ENCODE results near the gene DMPK. TPM values are rescaled to one million over a fixed set of nuclear protein-coding genes. Genes with fewer than 3 reads are reported as not detected.

Gene DMPK
- total RNA-seq, 2 donors from 2014 or later: 212 to 227 TPM

GRCh38 chr19:45742969-45743368 lies 39.3 kb downstream of the DMPK start:
- no peak for DNase-seq (ENCODE audit: low spot score)

GRCh38 chr19:45739498-45740439 lies 42.5 kb downstream of the DMPK start:
- H3K27ac ChIP-seq: no peak overlapping the region
- no peak for DNase-seq (ENCODE audit: low spot score)
- no peaks in the 10 kb centered on the region for H3K4me1 ChIP-seq (ENCODE audit: control insufficient read depth in 1 of 2, low read depth in 2 of 2)
- no peak for ATAC-seq (ENCODE audit: insufficient number of reproducible peaks, low FRiP score, low read depth)
- H3K4me3 ChIP-seq: no peak overlapping the region
- no peaks in the 10 kb centered on the region for H3K27me3 ChIP-seq (replicated peaks; ENCODE audit: insufficient read depth)
- no peak for TF ChIP-seq CTCF (IDR thresholded peaks at IDR 0.05)
- H3K9me3 ChIP-seq: no peaks in the 10 kb centered on the region
- no peaks in the 10 kb centered on the region for H3K36me3 ChIP-seq

More at GRCh38 chr19:45742969-45743368, 39.3 kb downstream of the DMPK start:
- no peaks in the 10 kb centered on the region for H3K4me1 ChIP-seq (ENCODE audit: control insufficient read depth in 1 of 2, low read depth in 2 of 2)
- H3K9me3 ChIP-seq: no peaks in the 10 kb centered on the region
- H3K36me3 ChIP-seq: no peaks in the 10 kb centered on the region
- no peak for TF ChIP-seq CTCF (IDR thresholded peaks at IDR 0.05)
- no peak for ATAC-seq (ENCODE audit: insufficient number of reproducible peaks, low FRiP score, low read depth)
- no peaks in the 10 kb centered on the region for H3K27me3 ChIP-seq (replicated peaks; ENCODE audit: insufficient read depth)
- H3K27ac ChIP-seq: no peak overlapping the region
- H3K4me3 ChIP-seq: no peak overlapping the region

GRCh38 chr19:45733160-45733810 lies 49.0 kb downstream of the DMPK start, which contains the start of gene MEIOSIN:
Gene MEIOSIN (plus strand): TSS chr19:45733439. CDS start chr19:45735377, 1,938 bp downstream.
- no peak for TF ChIP-seq CTCF (IDR thresholded peaks at IDR 0.05)
- H3K4me1 ChIP-seq (ENCODE audit: control insufficient read depth in 1 of 2, low read depth in 2 of 2): peaks cover 8 to 15% of the 10 kb centered on the region in 2 donors
- no peak within 1 kb of the TSS for H3K4me3 ChIP-seq
- DNase-seq (ENCODE audit: low spot score) (no peak), ATAC-seq (ENCODE audit: insufficient number of reproducible peaks, low FRiP score, low read depth) (no peak)
- no peaks in the 10 kb centered on the region for H3K36me3 ChIP-seq
- H3K27ac ChIP-seq: no peak within 1 kb of the TSS
- no peaks in the 10 kb centered on the region for H3K27me3 ChIP-seq (replicated peaks; ENCODE audit: insufficient read depth)
- H3K9me3 ChIP-seq: no peaks in the 10 kb centered on the region

GRCh38 chr19:45730368-45731288 lies 51.7 kb downstream of the DMPK start, which contains the start of gene FBXO46:
Gene FBXO46 (minus strand): TSS chr19:45730896. CDS start chr19:45713495, 17,401 bp downstream.
- H3K4me3 ChIP-seq: peak within 1 kb of the TSS; percentile 95
- H3K27ac ChIP-seq: peak within 1 kb of the TSS in 1 of 2 donors; percentile 70
- DNase-seq (ENCODE audit: low spot score) (peak; percentile 94), ATAC-seq (ENCODE audit: insufficient number of reproducible peaks, low FRiP score, low read depth) (peak; percentile 94)
- no peaks in the 10 kb centered on the region for H3K27me3 ChIP-seq (replicated peaks; ENCODE audit: insufficient read depth)
- no peaks in the 10 kb centered on the region for H3K36me3 ChIP-seq
- no peaks in the 10 kb centered on the region for H3K9me3 ChIP-seq
- TF ChIP-seq CTCF (IDR thresholded peaks at IDR 0.05): no peak
- peaks cover 8 to 15% of the 10 kb centered on the region in 2 donors for H3K4me1 ChIP-seq (ENCODE audit: control insufficient read depth in 1 of 2, low read depth in 2 of 2)
